Upper lobe of left lung (tissue), 6 donors: ENCODE results near the gene CYSRT1. TPM values are rescaled to one million over a fixed set of nuclear protein-coding genes. Genes with fewer than 3 reads are reported as not detected.

Experiments
- ATAC-seq, 2 donors: fragments of 200-7000 bp; cut with Tn5 transposase; one replicate each; pipeline ENCODE4 v1.9.1; 2022; ENCODE audit warnings: mild to moderate bottlenecking in 2 of 2, moderate library complexity in 2 of 2; ENCODE audit not compliant: low FRiP score in 2 of 2
- DNase-seq, 2 donors: peaks; one replicate each; pipeline ENCODE4 v3.0.0-alpha.2; 2019 to 2020
- H3K27ac ChIP-seq, 4 donors: fragments of 200-600 bp; sonication (generic); one replicate each; pipeline ENCODE4 v1.5.1; 2016 to 2019
- H3K27me3 ChIP-seq, 4 donors: fragments of 200-600 bp; sonication (generic); one replicate each; pipeline ENCODE4 v1.5.1; 2017 to 2019
- H3K36me3 ChIP-seq, 4 donors: fragments of 200-600 bp; sonication (generic); one replicate each; pipeline ENCODE4 v1.5.1; 2016 to 2019
- H3K4me1 ChIP-seq, 4 donors: fragments of 200-600 bp; sonication (generic); one replicate each; pipeline ENCODE4 v1.5.1; 2018 to 2019
- H3K4me3 ChIP-seq, 4 donors: fragments of 200-600 bp; sonication (generic); one replicate each; pipeline ENCODE4 v1.5.1; 2017 to 2019; ENCODE audit warnings: mild to moderate bottlenecking in 2 of 4, moderate library complexity in 1 of 4
- H3K9me3 ChIP-seq, 4 donors: fragments of 200-600 bp; sonication (generic); one replicate each; pipeline ENCODE4 v1.5.1; 2018 to 2019
- CTCF ChIP-seq, 6 experiments: fragments of 450-650 bp in 4 of 6; fragments of 200-600 bp in 2 of 6; sonication (generic) in 2 of 6; IDR thresholded peaks; one replicate each; pipeline ENCODE4 v1.5.1; 2016 to 2019; ENCODE audit warnings: antibody characterized with exemption in 6 of 6
- EP300 ChIP-seq, 4 donors: sonication (generic); formaldehyde crosslinking; IDR thresholded peaks; one replicate each; pipeline ENCODE4 v1.5.1; 2017; ENCODE audit warnings: antibody characterized with exemption in 4 of 4, control low read depth in 2 of 4
- POLR2A ChIP-seq, 4 donors: fragments of 450-650 bp; IDR thresholded peaks; one replicate each; pipeline ENCODE4 v1.5.1; 2016 to 2017; ENCODE audit warnings: antibody characterized with exemption in 4 of 4, mild to moderate bottlenecking in 2 of 4
- POLR2AphosphoS5 ChIP-seq, 2 donors: sonication (generic); formaldehyde crosslinking; IDR thresholded peaks; one replicate each; pipeline ENCODE4 v1.5.1; 2017; ENCODE audit warnings: antibody characterized with exemption in 2 of 2
- WGBS, 2 donors: methylation state at CpG; one replicate each; pipeline ENCODE4 v1.1.5; 2017 to 2018; 5-methylcytosine and 5-hydroxymethylcytosine counted together
- total RNA-seq, 6 donors: library from RNA; depleted of rRNA in 4 of 6; stranded (reverse); fragments of >200 nt in 4 of 6; gene quantifications; one replicate each; pipeline versions ENCODE4 v1.1.0 to v1.2.1, GENCODE V29; 2016 to 2021
- donor health status: DM: no; HTN: no; CAD: no; lungs with moderate emphysema.
- donor health status: DM: no; HTN: yes; CAD: no; lungs with severe emphysema.

CYSRT1 gene
- total RNA-seq, 6 donors from 2014 or later: 0.20 to 2.0 (median 0.97) TPM; not detected in 1

- peak; percentile 72 to 73 for DNase-seq
- Histone ChIP-seq H3K4me1 (peaks cover 33 to 49% (median 39%) of the 10 kb centered on the region in 4 donors), H3K36me3 (peaks cover 0 to 26% (median 10%) of the 10 kb centered on the region in 4 donors), H3K9me3 (no peaks in the 10 kb centered on the region), H3K4me3 (no peak overlapping the region), H3K27me3 (peaks cover 0 to 4% (median 0%) of the 10 kb centered on the region in 4 donors), H3K27ac (peak overlapping the region; percentile 36 to 74 (median 59))
- no peak for TF ChIP-seq POLR2A (IDR thresholded peaks at IDR 0.05)
- no peak for TF ChIP-seq CTCF (IDR thresholded peaks at IDR 0.05)
- no peak for TF ChIP-seq POLR2AphosphoS5 (IDR thresholded peaks at IDR 0.05)
- no peak for TF ChIP-seq EP300 (IDR thresholded peaks at IDR 0.05)
- WGBS, 2 donors: 45 to 60% methylated on average over 7 to 10 of the region's 12 CpGs
- ATAC-seq: no peak
Measured at GRCh38 chr9:137218754-137219271, 6.2 kb upstream of the CYSRT1 start.

GRCh38 chr9:137219757-137220316 lies 5.1 kb upstream of the CYSRT1 start:
- Histone ChIP-seq H3K9me3 (no peaks in the 10 kb centered on the region), H3K27ac (no peak overlapping the region), H3K27me3 (peaks cover 0 to 4% (median 0%) of the 10 kb centered on the region in 4 donors), H3K4me3 (no peak overlapping the region), H3K36me3 (peaks cover 0 to 16% (median 6%) of the 10 kb centered on the region in 4 donors), H3K4me1 (peaks cover 41 to 59% (median 48%) of the 10 kb centered on the region in 4 donors)
- DNase-seq (peak in 1 of 2 donors; percentile 69), ATAC-seq (no peak)
- WGBS, 2 donors: 90 to 100% methylated on average over 3 to 6 of the region's 10 CpGs
- TF ChIP-seq CTCF (IDR thresholded peaks at IDR 0.05) (no peak), EP300 (IDR thresholded peaks at IDR 0.05) (no peak), POLR2A (IDR thresholded peaks at IDR 0.05) (no peak), POLR2AphosphoS5 (IDR thresholded peaks at IDR 0.05) (no peak)

- peaks cover 0 to 4% (median 0%) of the 10 kb centered on the region in 4 donors for H3K27me3 ChIP-seq
- no peaks in the 10 kb centered on the region for H3K9me3 ChIP-seq
- H3K4me3 ChIP-seq: no peak overlapping the region
- TF ChIP-seq CTCF (IDR thresholded peaks at IDR 0.05) (no peak), POLR2A (IDR thresholded peaks at IDR 0.05) (no peak), EP300 (IDR thresholded peaks at IDR 0.05) (no peak), POLR2AphosphoS5 (IDR thresholded peaks at IDR 0.05) (no peak)
- WGBS, 2 donors: 93 to 94% methylated on average over 17 to 47 of the region's 52 CpGs
- ATAC-seq (no peak), DNase-seq (peak in 1 of 2 donors; percentile 85)
- H3K4me1 ChIP-seq: peaks cover 41 to 65% (median 50%) of the 10 kb centered on the region in 4 donors
- peaks cover 0 to 9% (median 3%) of the 10 kb centered on the region in 4 donors for H3K36me3 ChIP-seq
- H3K27ac ChIP-seq: no peak overlapping the region
Measured at GRCh38 chr9:137220317-137221094, 4.5 kb upstream of the CYSRT1 start.

GRCh38 chr9:137221095-137221505 lies 3.9 kb upstream of the CYSRT1 start:
- peak overlapping the region in 1 of 4 donors; percentile 31 for H3K27ac ChIP-seq
- H3K4me1 ChIP-seq: peaks cover 41 to 65% (median 50%) of the 10 kb centered on the region in 4 donors
- WGBS, 2 donors: 87% methylated on average over 9 of the region's 14 CpGs; no CpG with 5 or more reads in 1 of the 2 donors
- no peak for ATAC-seq
- peaks cover 0 to 4% (median 2%) of the 10 kb centered on the region in 4 donors for H3K36me3 ChIP-seq
- TF ChIP-seq POLR2AphosphoS5 (IDR thresholded peaks at IDR 0.05): no peak
- TF ChIP-seq POLR2A (IDR thresholded peaks at IDR 0.05): no peak
- TF ChIP-seq CTCF (IDR thresholded peaks at IDR 0.05): no peak
- TF ChIP-seq EP300 (IDR thresholded peaks at IDR 0.05): no peak
- peak in 1 of 2 donors; percentile 77 for DNase-seq
- H3K9me3 ChIP-seq: no peaks in the 10 kb centered on the region
- H3K27me3 ChIP-seq: peaks cover 0 to 4% (median 0%) of the 10 kb centered on the region in 4 donors
- peak overlapping the region in 3 of 4 donors; percentile 56 to 66 (median 56) for H3K4me3 ChIP-seq
